Right renal cortex interstitium (tissue), 3 donors: ENCODE data around the gene RNF44. TPM values are rescaled to one million over a fixed set of nuclear protein-coding genes. Genes with fewer than 3 reads are reported as not detected.
A peak's percentile ranks its signal among the peaks of the same experiment; 100 is the strongest.

Source experiments
- DNase-seq, 3 donors: peaks; one replicate each; pipeline ENCODE4 v3.0.0-alpha.2; 2013; ENCODE audit warnings: low read depth in 3 of 3, low spot score in 2 of 3
- polyA plus RNA-seq, 3 donors: library from polyadenylated mRNA; unstranded; fragments of 120-200 nt; gene quantifications; one replicate each; pipeline ENCODE4 v1.2.1, GENCODE V29; 2013; ENCODE audit not compliant: insufficient read length in 3 of 3

The RNF44 gene
- polyA plus RNA-seq: 10 to 100 TPM; 28.6 to 34.4 (median 32.1) TPM

DNA sequence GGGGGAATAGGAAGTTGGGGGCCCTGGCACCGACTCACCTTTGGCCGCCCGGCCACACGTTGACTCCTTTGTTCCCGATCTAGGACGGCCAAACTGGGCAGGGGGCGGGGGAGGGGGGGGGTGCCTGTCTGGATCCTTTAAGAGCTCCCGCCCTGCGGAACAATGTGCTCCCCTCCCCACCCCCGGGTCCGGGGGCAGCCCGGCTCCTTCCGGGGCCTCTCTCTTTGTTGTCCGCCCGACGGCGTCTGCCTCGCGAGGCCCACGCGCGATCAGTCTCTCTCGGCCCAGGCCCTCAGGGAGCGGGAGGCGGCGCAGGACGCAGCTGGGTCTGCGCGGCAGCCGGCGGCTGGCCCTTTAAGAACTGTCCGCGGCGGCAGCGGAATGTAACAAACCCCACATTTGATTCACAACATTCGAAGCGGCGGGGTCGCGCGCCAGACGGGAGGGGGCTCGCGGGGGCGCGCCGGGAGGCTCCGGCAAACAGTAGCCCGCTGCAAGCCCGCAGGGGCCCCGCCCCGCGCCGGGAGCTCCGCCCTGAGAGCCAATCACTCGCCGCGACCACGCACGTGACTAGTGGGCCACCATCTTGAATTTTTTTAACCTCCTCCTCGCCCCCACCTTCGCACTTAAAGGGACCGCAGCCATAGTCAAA, at the start of gene RNF44:
TSS of gene RNF44 (minus strand) at position 501 of the 652 bp plus-strand sequence. CDS start 4,930 bp downstream, outside the sequence.
- peak; percentile 94 to 97 (median 96) for DNase-seq

DNA sequence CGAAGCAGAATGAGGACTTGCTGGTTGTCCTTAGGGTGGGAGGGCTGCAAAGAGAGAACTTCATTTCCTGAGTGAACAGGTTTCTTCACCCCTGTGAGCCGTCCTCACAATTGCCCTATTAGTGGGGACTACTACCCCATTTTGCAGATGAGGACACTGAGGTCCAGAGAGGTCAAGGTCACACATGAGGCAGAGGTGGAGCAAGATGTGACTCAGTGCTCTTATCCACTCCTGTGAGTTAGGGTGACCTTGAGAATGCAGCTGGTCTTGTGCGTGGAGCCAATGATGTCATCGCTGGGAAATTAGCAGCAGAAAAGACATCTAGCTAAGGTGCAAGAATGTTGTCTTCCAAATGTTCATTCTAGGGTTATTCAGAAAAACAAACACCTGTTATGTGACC, 45.9 kb upstream of the RNF44 start:
- DNase-seq: no peak

DNA sequence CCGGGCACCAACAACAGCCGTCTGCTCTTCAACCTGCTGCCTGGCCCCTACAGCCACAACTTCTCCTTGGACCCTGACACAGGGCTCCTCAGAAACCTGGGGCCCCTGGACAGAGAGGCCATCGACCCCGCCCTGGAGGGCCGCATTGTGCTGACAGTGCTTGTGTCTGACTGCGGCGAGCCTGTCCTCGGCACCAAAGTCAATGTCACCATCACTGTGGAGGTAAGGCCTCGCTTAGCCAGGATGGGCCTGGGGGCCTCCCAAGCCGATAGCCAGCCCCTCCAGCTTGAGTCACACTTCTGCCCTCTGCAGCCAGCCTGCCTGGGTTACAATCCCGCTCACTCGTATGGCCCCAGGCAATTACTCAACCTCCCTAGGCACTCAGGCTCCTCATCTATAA, 44.2 kb upstream of the RNF44 start:
- DNase-seq: no peak

DNA sequence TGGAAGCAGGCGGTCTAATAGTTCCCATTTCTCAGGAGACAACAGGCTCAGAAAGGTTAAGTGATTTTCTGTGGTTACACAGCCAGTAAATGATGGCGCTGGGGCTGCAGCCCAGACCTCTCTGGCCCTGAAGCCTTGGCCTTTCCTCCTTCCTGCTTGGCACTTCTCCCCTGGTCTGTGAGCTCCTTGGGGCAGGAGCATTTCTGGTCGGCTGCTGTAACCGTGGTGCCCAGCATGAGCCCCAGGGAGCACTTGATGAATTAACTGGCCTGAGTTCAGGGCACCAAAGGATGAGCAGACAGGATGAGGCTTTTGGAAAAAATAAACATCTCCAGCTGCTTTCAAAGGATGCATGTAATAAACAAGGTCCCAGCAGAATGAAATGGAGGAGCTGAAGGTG, 42.1 kb upstream of the RNF44 start:
- DNase-seq: no peak

DNA sequence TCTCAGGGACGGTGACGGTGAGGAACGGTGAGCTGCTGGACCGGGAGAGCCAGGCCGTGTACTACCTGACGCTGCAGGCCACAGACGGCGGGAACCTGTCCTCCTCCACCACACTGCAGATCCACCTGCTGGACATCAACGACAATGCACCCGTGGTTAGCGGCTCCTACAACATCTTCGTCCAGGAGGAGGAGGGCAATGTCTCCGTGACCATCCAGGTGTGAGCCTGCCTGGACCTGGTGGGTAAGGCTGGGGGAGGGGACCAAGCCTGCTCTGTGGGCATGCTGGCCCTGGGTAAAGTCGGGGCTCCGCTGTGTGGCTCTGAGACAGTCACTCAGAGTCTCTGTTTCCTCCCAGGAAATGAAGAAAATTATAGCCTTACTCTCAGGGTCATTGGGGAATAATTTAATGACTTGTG, 41.2 kb upstream of the RNF44 start:
- no peak for DNase-seq

DNA sequence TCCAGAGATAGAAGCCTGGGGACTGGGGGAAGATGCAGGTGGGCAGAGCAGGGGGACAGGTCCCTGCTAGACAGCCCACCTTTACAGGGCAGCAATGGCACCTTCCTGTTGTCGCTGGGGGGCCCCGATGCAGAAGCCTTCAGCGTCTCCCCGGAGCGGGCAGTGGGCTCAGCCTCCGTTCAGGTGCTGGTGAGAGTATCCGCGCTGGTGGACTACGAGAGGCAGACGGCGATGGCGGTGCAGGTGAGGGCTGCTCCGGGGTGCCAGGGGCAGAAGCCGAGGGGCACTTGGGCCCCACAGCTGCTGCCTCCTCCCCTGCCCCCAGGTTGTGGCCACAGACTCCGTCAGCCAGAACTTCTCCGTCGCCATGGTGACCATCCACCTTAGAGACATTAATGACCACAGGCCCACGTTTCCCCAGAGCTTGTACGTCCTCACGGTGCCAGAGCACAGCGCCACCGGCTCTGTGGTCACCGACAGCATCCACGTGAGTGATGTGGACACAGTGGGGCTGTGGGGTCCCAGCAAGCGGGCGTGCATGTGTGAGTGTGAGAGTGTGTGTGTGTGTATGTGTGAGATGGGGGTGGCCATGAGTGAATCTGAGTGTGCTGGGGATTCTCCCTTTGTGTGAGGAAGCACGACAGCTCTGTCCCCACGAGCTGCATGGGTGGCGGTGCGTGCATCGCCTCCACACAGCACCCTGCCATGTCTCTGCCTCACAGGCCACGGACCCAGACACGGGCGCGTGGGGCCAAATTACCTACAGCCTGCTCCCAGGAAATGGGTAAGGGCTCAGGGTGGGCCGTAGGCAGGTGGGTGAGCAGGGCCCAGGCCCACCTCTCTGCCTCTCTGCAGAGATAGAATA, 40.3 kb upstream of the RNF44 start:
- peak in 1 of 3 donors; percentile 37 for DNase-seq

DNA sequence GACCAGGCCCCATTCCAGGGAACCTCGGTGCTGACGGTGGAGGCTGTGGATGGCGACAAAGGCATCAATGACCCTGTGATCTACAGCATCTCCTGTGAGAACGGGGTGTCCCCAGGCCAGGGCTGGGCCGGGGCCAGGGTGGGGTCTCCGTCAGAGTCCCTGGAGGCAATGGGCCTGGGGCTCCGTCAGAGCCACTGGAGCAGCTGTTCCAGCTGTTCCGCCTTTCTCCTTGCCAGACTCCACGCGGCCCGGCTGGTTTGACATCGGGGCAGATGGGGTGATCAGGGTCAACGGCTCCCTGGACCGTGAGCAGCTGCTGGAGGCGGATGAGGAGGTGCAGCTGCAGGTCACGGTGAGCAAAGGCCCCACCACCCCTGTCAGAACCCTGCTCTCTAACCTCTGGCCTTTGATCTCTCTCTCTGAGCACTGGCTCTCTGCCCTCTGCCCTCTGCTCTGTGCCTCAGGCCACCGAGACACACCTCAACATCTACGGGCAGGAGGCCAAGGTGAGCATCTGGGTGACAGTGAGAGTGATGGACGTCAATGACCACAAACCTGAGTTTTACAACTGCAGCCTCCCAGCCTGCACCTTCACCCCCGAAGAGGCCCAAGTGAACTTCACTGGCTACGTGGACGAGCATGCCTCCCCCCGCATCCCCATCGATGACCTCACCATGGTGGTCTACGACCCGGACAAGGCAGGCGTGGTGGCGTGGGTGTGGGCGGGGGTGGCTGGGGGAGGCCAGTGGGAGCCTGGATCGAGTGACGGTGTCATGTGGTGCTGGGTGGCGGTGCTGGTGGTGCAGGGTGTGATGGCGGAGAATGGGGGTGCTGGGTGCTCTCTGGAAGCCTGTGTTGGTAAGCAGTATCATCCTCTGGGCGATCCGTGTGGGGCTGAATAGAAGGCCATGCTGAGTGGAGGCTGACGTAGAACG, 38.6 kb upstream of the RNF44 start:
- no peak for DNase-seq

DNA sequence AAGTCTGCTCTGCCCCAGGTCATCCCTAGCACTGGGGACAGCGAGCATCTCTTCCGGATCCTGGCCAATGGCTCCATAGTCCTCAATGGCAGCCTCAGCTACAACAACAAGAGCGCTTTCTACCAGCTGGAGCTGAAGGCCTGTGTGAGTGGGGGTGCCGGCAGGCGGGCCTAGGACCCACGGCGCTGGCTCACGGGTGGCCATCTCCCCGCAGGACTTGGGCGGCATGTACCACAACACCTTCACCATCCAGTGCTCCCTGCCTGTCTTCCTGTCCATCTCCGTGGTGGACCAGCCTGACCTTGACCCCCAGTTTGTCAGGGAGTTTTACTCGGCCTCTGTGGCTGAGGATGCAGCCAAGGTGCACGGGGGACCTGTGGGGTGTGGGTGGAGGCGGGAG, 37.9 kb upstream of the RNF44 start:
- DNase-seq: no peak

DNA sequence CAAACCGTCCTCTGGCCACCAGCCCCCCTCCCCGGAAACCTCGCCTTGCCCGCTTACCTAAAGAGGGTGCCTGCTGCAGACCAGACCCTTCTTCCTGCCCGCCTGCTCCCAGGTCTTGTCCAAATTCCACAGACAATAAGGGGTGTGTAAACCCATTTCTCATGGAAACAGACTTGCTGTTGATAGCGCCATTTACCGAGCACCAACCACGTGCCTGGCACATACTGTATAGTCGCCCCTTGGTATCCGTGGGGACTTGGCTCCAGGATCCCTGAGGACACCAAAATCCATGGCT, 37.0 kb upstream of the RNF44 start:
- DNase-seq: no peak

DNA sequence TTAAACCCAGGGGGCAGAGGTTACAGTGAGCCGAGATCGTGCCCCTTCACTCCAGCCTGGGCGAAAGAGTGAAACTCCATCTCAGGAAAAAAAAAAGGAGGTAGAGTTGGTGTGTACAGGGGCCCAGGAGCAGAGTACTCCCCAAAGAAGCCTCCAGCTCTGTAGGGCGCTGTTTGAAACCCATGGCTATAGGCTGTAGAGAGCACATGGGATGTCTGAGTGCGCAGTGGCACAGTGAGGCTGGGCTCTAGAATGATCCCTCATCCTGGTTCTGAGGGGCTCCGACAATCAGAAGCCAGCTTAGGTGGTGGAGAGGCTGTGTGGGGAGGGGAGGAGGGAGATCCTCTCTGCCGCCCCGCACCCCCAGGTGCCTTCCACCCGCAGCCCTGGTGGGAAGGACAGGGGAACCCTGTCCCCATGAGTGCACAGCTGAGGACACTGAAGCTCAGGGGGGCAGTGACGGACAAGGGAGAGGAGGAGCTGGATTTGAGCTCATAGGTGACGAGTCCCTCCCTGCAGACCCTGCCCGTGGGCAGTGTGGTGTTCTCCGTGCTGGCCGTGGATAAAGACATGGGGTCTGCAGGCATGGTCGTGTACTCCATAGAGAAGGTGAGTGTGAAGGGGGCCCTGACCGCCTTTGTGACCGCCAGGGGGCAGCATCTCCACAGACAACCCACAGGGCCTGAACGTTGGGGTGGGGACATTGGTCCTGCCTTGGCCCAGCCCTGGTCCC, 36.5 kb upstream of the RNF44 start:
- no peak for DNase-seq

DNA sequence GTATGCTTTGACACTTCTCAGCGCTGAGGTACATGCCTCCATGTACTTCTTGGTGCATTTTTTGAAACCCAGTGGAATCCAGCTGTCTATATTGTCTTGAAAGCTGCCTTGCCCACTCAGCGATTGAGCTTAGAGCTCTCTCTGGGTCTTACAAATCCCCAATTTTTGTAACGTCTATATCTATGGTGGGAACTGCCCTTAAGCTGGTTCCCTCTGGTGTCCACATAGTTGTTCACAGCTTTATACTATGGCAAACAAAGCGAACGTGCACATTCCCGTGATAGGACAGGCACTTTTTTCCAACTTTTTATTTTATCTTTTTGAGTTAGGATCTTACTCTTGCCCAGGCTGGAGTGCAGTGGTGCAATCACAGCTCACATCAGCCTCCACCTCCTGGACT, 32.8 kb upstream of the RNF44 start:
- DNase-seq: no peak

DNA sequence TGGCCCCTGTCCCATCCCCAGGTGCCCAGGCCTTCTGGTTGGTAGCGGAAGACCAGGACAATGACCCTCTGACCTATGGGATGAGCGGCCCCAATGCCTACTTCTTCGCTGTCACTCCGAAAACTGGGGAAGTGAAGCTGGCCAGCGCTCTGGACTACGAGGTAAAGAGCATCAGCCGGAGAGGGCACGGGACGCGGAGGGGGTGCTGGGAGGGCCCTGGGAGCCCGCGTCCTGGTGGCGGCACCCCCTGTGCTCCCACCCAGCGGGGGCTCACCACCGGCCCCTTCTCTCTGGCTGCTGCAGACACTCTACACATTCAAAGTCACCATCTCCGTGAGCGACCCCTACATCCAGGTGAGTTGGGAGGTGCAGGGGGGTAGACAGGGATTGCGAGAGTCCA, 31.5 kb upstream of the RNF44 start:
- no peak for DNase-seq

DNA sequence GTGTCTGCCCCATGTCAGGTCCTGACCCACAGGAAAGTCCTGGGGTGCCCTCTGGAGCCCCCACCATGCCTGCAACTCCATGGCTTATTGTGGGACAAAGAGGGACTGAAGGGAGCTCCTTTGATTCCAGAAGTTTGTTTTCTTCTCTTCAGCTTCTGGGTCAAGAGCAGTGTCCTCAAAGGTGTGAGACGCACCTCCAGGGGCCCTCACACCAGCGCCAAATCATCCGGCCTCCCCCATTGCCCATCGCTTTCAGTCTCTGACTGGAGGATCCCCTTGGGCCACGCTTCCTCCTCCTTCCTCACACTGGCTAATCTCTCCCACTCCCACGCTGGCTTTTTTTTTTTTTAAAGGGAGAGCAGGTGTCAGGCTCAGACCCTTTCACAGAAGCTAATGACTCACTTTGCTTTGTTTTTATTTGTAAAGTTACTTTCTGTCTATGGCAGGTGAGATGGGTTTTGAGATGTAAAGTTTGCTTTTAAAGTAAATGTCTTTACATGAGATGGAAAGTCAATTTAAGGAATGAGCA, 28.6 kb upstream of the RNF44 start:
- no peak for DNase-seq

DNA sequence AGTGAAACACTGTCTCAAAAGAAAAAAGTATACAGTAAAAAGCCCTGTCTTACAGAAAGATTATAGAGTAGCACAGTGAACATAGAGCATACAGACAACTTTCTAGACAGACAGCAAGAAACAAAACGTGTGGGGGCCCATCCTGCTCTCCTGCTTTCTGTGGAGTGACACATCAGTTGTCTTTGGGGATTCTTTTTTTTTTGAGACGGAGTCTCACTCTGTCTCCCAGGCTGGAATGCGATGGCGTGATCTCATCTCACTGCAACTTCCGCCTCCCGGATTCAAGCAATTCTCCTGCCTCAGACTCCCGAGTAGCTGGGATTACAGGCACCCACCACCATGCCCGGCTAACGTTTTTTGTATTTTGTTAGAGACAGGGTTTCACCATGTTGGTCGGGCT, 26.8 kb upstream of the RNF44 start:
- no peak for DNase-seq

DNA sequence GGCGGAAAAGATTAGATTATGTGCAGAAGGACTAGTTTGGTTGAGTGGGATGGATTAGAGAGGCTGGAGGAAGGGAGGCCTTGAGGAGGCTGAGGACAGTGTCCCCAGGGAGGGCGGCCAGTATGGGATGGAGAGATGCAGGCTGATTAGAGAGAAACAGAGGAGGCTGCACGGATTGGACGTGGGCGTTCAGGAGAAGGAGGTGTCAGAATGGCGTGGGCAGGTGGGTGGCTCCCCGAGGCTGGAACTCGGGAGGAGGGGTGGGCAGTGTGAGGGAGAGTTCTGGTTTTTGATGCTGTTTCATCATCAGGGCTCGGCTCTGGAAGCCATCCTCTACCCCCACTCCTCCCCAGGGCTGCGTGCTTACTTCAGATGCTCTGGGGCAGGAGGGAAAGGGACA, 25.0 kb upstream of the RNF44 start:
- no peak for DNase-seq

DNA sequence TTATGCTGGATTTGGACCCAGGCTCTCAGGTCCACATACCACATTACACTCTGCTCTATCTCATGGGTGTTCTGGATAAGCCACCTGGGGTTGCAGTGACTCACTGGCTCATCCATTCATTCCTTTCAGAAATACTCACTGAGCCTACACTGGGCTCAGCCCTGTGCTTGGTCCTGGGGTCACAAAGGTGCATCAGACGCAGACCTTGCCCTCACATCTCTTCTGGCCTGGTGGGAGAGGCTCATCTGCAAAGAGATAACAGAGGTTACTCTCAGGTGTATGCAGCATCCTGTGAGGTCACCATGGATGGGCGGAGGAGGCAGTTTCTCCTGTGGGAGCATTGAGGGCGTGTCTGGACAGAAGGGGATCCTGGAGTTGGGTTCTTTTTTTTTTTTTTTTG, 24.1 kb upstream of the RNF44 start:
- DNase-seq: no peak

DNA sequence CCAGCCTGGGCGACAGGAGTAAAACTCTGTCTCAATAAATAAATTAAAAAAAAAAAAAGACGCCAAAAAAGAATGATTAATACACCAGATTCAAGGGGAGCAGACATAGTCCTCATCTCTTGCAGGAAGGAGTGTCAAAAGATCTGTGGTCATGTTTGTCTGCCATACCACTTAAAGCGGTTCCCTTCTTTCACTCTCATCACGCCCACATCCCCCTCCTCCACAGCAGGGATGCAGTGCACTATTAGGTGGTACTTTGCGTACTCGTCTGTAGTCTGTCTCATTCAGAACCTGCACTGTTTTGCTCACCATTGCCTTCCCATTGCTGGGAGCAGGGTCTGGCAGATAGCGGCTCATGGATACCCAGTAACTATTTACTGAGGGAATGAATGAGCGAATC, 23.2 kb upstream of the RNF44 start:
- DNase-seq: no peak

DNA sequence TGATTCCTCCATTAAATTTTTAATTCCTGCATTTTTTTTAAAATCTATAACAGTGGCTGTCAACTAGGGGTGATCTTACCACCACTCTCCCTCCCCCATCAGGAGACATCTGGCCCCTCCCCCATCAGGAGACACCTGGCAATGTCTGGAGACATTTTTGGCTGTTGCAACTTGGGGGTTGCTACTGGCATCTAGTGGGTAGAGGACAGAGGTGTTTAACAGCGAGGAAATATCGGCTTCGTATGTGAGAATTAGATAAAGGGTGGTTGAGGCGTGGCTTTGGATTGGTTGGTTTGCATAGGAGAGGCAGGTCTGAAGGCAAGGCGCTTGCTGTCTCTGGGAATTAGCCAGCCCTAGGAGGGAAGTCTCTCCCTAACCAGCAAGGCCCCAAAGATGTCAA, 22.5 kb upstream of the RNF44 start:
- DNase-seq: no peak

DNA sequence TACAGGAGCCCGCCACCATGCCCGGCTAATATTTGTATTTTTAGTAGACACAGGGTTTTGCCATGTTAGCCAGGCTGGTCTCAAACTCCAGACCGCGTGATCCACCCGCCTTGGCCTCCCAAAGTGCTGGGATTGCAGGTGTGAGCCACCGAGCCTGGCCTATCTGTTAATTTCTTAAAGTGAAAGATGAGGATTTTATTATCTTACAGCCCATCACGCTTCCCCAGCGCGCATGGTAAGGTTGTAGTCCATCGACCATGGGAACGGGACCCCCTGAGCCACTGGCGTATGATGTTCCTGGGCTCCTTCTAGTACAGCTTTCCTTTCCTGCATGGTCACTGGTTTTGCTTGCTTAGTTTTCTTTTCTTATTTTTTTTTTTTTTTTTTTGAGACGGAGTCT, 20.6 kb upstream of the RNF44 start:
- no peak for DNase-seq
